B cell (primary cell): ENCODE data around the gene HERPUD1.
"Not testable (repeated sequence)": the region's sequence is repeated elsewhere in the genome, so short reads cannot be mapped to it uniquely, and the experiment has no call there.

Experiments
- EZH2 ChIP-seq: IDR thresholded peaks from 2 replicates; pipeline ENCODE4 v1.6.1; 2012; ENCODE audit warnings: borderline replicate concordance, low read depth, mild to moderate bottlenecking, moderate library complexity, low read length; ENCODE audit not compliant: insufficient read depth, poor library complexity, severe bottlenecking
- TF ChIP-seq, protein P1 (sequence below): fragments of 200-600 bp; IDR thresholded peaks from one replicate; pipeline ENCODE4 v1.8.0; 2022; ENCODE audit warnings: antibody characterized with exemption, mild to moderate bottlenecking

DNA sequence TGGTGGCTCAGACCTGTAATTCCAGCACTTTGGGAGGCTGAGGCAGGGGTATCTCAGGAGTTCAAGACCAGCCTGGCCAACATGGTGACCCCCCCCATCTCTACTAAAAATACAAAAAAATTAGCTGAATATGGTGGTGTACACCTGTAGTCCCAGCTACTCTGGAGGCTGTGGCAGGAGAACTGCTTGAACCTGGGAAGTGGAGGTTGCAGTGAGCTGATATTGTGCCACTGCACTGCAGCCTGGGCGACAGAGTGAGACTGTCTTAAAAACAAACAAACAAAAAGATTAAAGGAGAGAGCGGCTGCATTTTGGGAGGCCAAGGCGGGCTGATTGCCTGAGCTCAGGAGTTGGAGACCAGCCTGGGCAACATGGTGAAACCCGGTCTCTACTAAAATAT lies 55.0 kb downstream of the HERPUD1 start:
- TF ChIP-seq, protein P1, sequence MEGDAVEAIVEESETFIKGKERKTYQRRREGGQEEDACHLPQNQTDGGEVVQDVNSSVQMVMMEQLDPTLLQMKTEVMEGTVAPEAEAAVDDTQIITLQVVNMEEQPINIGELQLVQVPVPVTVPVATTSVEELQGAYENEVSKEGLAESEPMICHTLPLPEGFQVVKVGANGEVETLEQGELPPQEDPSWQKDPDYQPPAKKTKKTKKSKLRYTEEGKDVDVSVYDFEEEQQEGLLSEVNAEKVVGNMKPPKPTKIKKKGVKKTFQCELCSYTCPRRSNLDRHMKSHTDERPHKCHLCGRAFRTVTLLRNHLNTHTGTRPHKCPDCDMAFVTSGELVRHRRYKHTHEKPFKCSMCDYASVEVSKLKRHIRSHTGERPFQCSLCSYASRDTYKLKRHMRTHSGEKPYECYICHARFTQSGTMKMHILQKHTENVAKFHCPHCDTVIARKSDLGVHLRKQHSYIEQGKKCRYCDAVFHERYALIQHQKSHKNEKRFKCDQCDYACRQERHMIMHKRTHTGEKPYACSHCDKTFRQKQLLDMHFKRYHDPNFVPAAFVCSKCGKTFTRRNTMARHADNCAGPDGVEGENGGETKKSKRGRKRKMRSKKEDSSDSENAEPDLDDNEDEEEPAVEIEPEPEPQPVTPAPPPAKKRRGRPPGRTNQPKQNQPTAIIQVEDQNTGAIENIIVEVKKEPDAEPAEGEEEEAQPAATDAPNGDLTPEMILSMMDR, result not testable (repeated sequence)
- not testable (repeated sequence) for TF ChIP-seq EZH2
